WTC11 (cell line): ENCODE results near the gene RABGGTA. TPM values are rescaled to one million over a fixed set of nuclear protein-coding genes. Genes with fewer than 3 reads are reported as not detected.

Source experiments
- ATAC-seq: fragments of 200-7000 bp; cut with Tn5 transposase; 2 replicates; pipeline ENCODE4 v1.10.0; 2021; ENCODE audit warnings: mild to moderate bottlenecking, moderate library complexity
- CTCF ChIA-PET: fragments of 300-600 bp; sonication (Branson Sonifier 250); formaldehyde crosslinking; loops from one replicate; lab custom pipeline; 2021; ENCODE audit warnings: antibody characterized with exemption; lab: Charles Lee
- POLR2A ChIA-PET: fragments of 350-600 bp; sonication (Branson Sonifier 250); formaldehyde crosslinking; loops from one replicate; lab custom pipeline; 2021; ENCODE audit warnings: antibody characterized with exemption; lab: Charles Lee
- DNase-seq: peaks from one replicate; pipeline ENCODE4 v3.0.0; 2021; ENCODE audit warnings: low spot score
- H3K27ac Mint-ChIP-seq: 2 replicates; pipeline ENCODE4 v1.8.0; 2021; ENCODE audit warnings: mixed read lengths
- H3K27me3 Mint-ChIP-seq: 2 replicates; pipeline ENCODE4 v1.8.0; 2021; ENCODE audit warnings: low read depth, mild to moderate bottlenecking, moderate library complexity, mixed read lengths
- H3K36me3 Mint-ChIP-seq: 2 replicates; pipeline ENCODE4 v1.8.0; 2021; ENCODE audit warnings: mixed read lengths
- H3K4me1 Mint-ChIP-seq: 2 replicates; pipeline ENCODE4 v1.8.0; 2022; ENCODE audit warnings: mixed read lengths
- H3K4me3 Mint-ChIP-seq: 2 replicates; pipeline ENCODE4 v1.8.0; 2021; ENCODE audit warnings: mild to moderate bottlenecking, moderate library complexity, mixed read lengths
- H3K9me3 Mint-ChIP-seq: 2 replicates; pipeline ENCODE4 v1.8.0; 2021; ENCODE audit warnings: mixed read lengths
- ARID4B ChIP-seq: sonication (generic); formaldehyde crosslinking; IDR thresholded peaks from 2 replicates; pipeline ENCODE4 v1.8.0; 2023; ENCODE audit warnings: missing genetic modification reagents, mild to moderate bottlenecking, borderline replicate concordance
- ATF1 ChIP-seq: sonication (generic); formaldehyde crosslinking; IDR thresholded peaks from 2 replicates; pipeline ENCODE4 v1.8.1; 2023; ENCODE audit warnings: mild to moderate bottlenecking, moderate library complexity, missing genetic modification reagents
- ATF3 ChIP-seq: sonication (generic); formaldehyde crosslinking; conservative IDR thresholded peaks from 2 replicates; pipeline ENCODE4 v1.8.1; 2022; ENCODE audit warnings: mild to moderate bottlenecking, missing genetic modification reagents
- ATF6 ChIP-seq: sonication (generic); formaldehyde crosslinking; IDR thresholded peaks from 2 replicates; pipeline ENCODE4 v1.8.1; 2023; ENCODE audit warnings: mild to moderate bottlenecking, missing genetic modification reagents
- CBFB ChIP-seq: sonication (generic); formaldehyde crosslinking; IDR thresholded peaks from 2 replicates; pipeline ENCODE4 v1.8.1; 2022; ENCODE audit warnings: mild to moderate bottlenecking, low read depth, missing genetic modification reagents
- CDX4 ChIP-seq: fragments of 250-450 bp; sonication (Bioruptor Pico); IDR thresholded peaks from 2 replicates; pipeline ENCODE4 v1.9.0; 2021; ENCODE audit warnings: moderate library complexity, mild to moderate bottlenecking, inconsistent platforms, borderline replicate concordance
- CREB1 ChIP-seq: sonication (generic); formaldehyde crosslinking; IDR thresholded peaks from 2 replicates; pipeline ENCODE4 v1.8.0; 2023; ENCODE audit warnings: mild to moderate bottlenecking, missing genetic modification reagents
- CTCF ChIP-seq: fragments of 200-600 bp; IDR thresholded peaks from 2 replicates; pipeline ENCODE4 v1.8.0; 2022; ENCODE audit warnings: antibody characterized with exemption
- GRHL2 ChIP-seq: fragments of 250-450 bp; sonication (Bioruptor Pico); IDR thresholded peaks from 2 replicates; pipeline ENCODE4 v1.8.0; 2022; ENCODE audit warnings: mild to moderate bottlenecking, moderate library complexity; ENCODE audit not compliant: insufficient replicate concordance, severe bottlenecking
- NR1H2 ChIP-seq: sonication (generic); formaldehyde crosslinking; IDR thresholded peaks from 2 replicates; pipeline ENCODE4 v1.9.0; 2021; ENCODE audit warnings: mild to moderate bottlenecking, moderate library complexity, missing genetic modification reagents
- PRRX2 ChIP-seq: fragments of 250-450 bp; sonication (Bioruptor Pico); IDR thresholded peaks from 2 replicates; pipeline ENCODE4 v1.8.0; 2021; ENCODE audit warnings: mild to moderate bottlenecking
- SP1 ChIP-seq: sonication (generic); formaldehyde crosslinking; conservative IDR thresholded peaks from 2 replicates; pipeline ENCODE4 v1.8.1; 2022; ENCODE audit warnings: missing genetic modification reagents
- TCF7 ChIP-seq: sonication (generic); formaldehyde crosslinking; IDR thresholded peaks from 2 replicates; pipeline ENCODE4 v1.8.0; 2022; ENCODE audit warnings: mild to moderate bottlenecking, low read depth, missing genetic modification reagents, moderate library complexity
- TEAD4 ChIP-seq: sonication (generic); formaldehyde crosslinking; IDR thresholded peaks from 2 replicates; pipeline ENCODE4 v1.8.0; 2022; ENCODE audit warnings: mild to moderate bottlenecking, missing genetic modification reagents
- USF2 ChIP-seq: sonication (generic); formaldehyde crosslinking; IDR thresholded peaks from 2 replicates; pipeline ENCODE4 v1.8.1; 2023; ENCODE audit warnings: mild to moderate bottlenecking, missing genetic modification reagents, moderate library complexity
- ZBTB21 ChIP-seq: sonication (generic); formaldehyde crosslinking; IDR thresholded peaks from 2 replicates; pipeline ENCODE4 v1.8.1; 2023; ENCODE audit warnings: mild to moderate bottlenecking, missing genetic modification reagents, borderline replicate concordance
- ZMAT4 ChIP-seq: fragments of 250-450 bp; sonication (Bioruptor Pico); IDR thresholded peaks from 2 replicates; pipeline ENCODE4 v1.9.0; 2021; ENCODE audit warnings: mild to moderate bottlenecking
- ZNF317 ChIP-seq: sonication (generic); formaldehyde crosslinking; IDR thresholded peaks from 2 replicates; pipeline ENCODE4 v1.8.1; 2023; ENCODE audit warnings: low read depth, mild to moderate bottlenecking, moderate library complexity, missing genetic modification reagents, borderline replicate concordance
- ZNF425 ChIP-seq: fragments of 250-450 bp; sonication (Bioruptor Pico); conservative IDR thresholded peaks from 2 replicates; pipeline ENCODE4 v1.9.0; 2021; ENCODE audit warnings: mild to moderate bottlenecking
- ZSCAN18 ChIP-seq: fragments of 250-450 bp; sonication (Bioruptor Pico); IDR thresholded peaks from 2 replicates; pipeline ENCODE4 v2.1.2; 2022; ENCODE audit warnings: mild to moderate bottlenecking, moderate library complexity
- total RNA-seq: library from RNA; stranded (reverse); gene quantifications from 3 replicates; pipeline ENCODE4 v1.2.3, GENCODE V29; 2021

RABGGTA gene
- total RNA-seq, 1 experiment from 2014 or later = 27.1 TPM

- ATAC-seq = no peak
- POLR2A ChIA-PET = no interaction called here
- peaks cover 55% of the 10 kb centered on the region for H3K36me3 Mint-ChIP-seq
These were observed 34.5 kb downstream of the RABGGTA start for GRCh38 chr14:24236689-24237462.

More at GRCh38 chr14:24236689-24237462, 34.5 kb downstream of the RABGGTA start:
- TF ChIP-seq CTCF (no peak), ATF3 (CRISPR knock-in tag) (no peak), CREB1 (CRISPR knock-in tag) (no peak), ZMAT4 (CRISPR knock-in tag) (no peak), TCF7 (CRISPR knock-in tag) (no peak), ATF1 (CRISPR knock-in tag) (no peak), USF2 (CRISPR knock-in tag) (no peak), ZSCAN18 (CRISPR knock-in tag) (no peak), ZNF317 (no peak), PRRX2 (CRISPR knock-in tag) (no peak), SP1 (no peak), ARID4B (CRISPR knock-in tag) (no peak), TEAD4 (CRISPR knock-in tag) (no peak; the same call in 1 of the 2 replicates), ATF6 (CRISPR knock-in tag) (no peak), NR1H2 (no peak), ZBTB21 (CRISPR knock-in tag) (no peak), CBFB (CRISPR knock-in tag) (no peak), GRHL2 (CRISPR knock-in tag) (no peak), ZNF425 (no peak), CDX4 (CRISPR knock-in tag) (no peak)
- Mint-ChIP-seq H3K27me3 (no peaks in the 10 kb centered on the region), H3K27ac (no peak overlapping the region), H3K4me3 (no peak overlapping the region), H3K4me1 (peaks cover 20% of the 10 kb centered on the region), H3K9me3 (no peaks in the 10 kb centered on the region)
- CTCF ChIA-PET = no interaction called here
- no peak for DNase-seq
